K562 (cell line): ENCODE measurements around the gene C7orf57. TPM values are rescaled to one million over a fixed set of nuclear protein-coding genes. Genes with fewer than 3 reads are reported as not detected.
"Not testable (repeated sequence)": the region's sequence is repeated elsewhere in the genome, so short reads cannot be mapped to it uniquely, and the experiment has no call there.

Source experiments
- ATAC-seq: fragments of 200-7000 bp; cut with Tn5 transposase; 3 replicates; pipeline ENCODE4 v1.9.1; 2020; ENCODE audit warnings: moderate library complexity
- BruUV-seq: library from RNA; stranded (reverse); fragments of 400-500 nt; replicated peaks from 2 replicates; lab custom pipeline; 2021; lab: Mats Ljungman, UMichigan
- CTCF ChIA-PET: fragments of 300-600 bp; formaldehyde crosslinking; extraction: SDS; loops from one replicate; lab custom pipeline; 2021; ENCODE audit warnings: low intra/inter-chr PET ratio; lab: Yijun Ruan, JAX
- POLR2A ChIA-PET: fragments of 300-600, 350-650 bp; sonication (Branson Sonifier 250); formaldehyde crosslinking; extraction: SDS; loops from one replicate; lab custom pipeline; 2021; ENCODE audit warnings: antibody characterized with exemption, inconsistent platforms; lab: Yijun Ruan, JAX
- DNase-seq, 4 experiments: peaks; one replicate each; pipeline versions ENCODE4 v3.0.0 to v3.0.0-alpha.2; 2011 to 2018; ENCODE audit warnings: low spot score in 3 of 4, mixed read lengths in 3 of 4; ENCODE audit errors: extremely low read depth in 1 of 4
- FAIRE-seq: peaks from 2 replicates; lab custom pipeline; 2011; peaks lifted over from hg19 to GRCh38; lab: Jason Lieb, UNC
- H2AFZ ChIP-seq: 2 replicates; pipeline ENCODE4 v1.6.0; 2011; ENCODE audit warnings: low read depth, low read length, control low read depth, inconsistent platforms
- H3K27ac ChIP-seq: fragments of 200-600 bp; 3 replicates; pipeline ENCODE4 v1.8.0; 2011; ENCODE audit warnings: low read depth, mild to moderate bottlenecking, control low read depth, inconsistent platforms, low read length, moderate library complexity, mixed read lengths; ENCODE audit errors: extremely low read depth
- H3K27me3 ChIP-seq, 2 experiments: fragments of 300-600 bp in 1 of 2; 2 replicates in 1 of 2; 3 replicates in 1 of 2; pipeline versions ENCODE4 v1.6.0 to v1.8.0; 2011; ENCODE audit warnings: inconsistent platforms in 2 of 2, low read length in 2 of 2, mild to moderate bottlenecking in 1 of 2, mixed read lengths in 1 of 2, moderate library complexity in 1 of 2; ENCODE audit not compliant: control insufficient read depth in 2 of 2, insufficient read depth in 2 of 2
- H3K36me3 ChIP-seq: fragments of 300-600 bp; 3 replicates; pipeline ENCODE4 v1.8.0; 2011; ENCODE audit warnings: mild to moderate bottlenecking, low read length, inconsistent platforms; ENCODE audit not compliant: control insufficient read depth, insufficient read depth
- H3K4me1 ChIP-seq, 2 experiments: fragments of 200-600 bp in 1 of 2; replicated peaks in 1 of 2; 2 replicates in 1 of 2; 3 replicates in 1 of 2; pipeline versions ENCODE4 v1.5.1 to v1.8.0; 2011; ENCODE audit warnings: inconsistent platforms in 2 of 2, low read length in 2 of 2, mild to moderate bottlenecking in 1 of 2, mixed read lengths in 1 of 2, moderate library complexity in 1 of 2; ENCODE audit not compliant: control insufficient read depth in 2 of 2, insufficient read depth in 2 of 2
- H3K4me2 ChIP-seq: 2 replicates; pipeline ENCODE4 v1.6.1; 2011; ENCODE audit warnings: low read length, control low read depth, inconsistent platforms, mixed read lengths; ENCODE audit not compliant: insufficient read depth
- H3K4me3 ChIP-seq: fragments of 200-600 bp; sonication (generic), shearing (Covaris generic); 2 replicates; pipeline ENCODE4 v1.5.1; 2016; ENCODE audit warnings: control low read depth, inconsistent platforms
- H3K79me2 ChIP-seq: fragments of 200-600 bp; 3 replicates; pipeline ENCODE4 v1.8.0; 2011; ENCODE audit warnings: low read length, inconsistent platforms; ENCODE audit not compliant: control insufficient read depth, insufficient read depth
- H3K9ac ChIP-seq, 2 experiments: 2 replicates each; pipeline versions ENCODE4 v1.6.0 to v1.6.1; 2011; ENCODE audit warnings: low read depth in 2 of 2, low read length in 2 of 2, control low read depth in 1 of 2, inconsistent platforms in 1 of 2, mild to moderate bottlenecking in 1 of 2, mixed read lengths in 1 of 2; ENCODE audit not compliant: insufficient read depth in 1 of 2
- H3K9me1 ChIP-seq: one replicate; pipeline ENCODE4 v1.6.0; 2011; ENCODE audit warnings: inconsistent platforms, mild to moderate bottlenecking, low read length, moderate library complexity; ENCODE audit not compliant: control insufficient read depth, insufficient read depth
- H3K9me3 ChIP-seq: replicated peaks from 2 replicates; pipeline ENCODE4 v1.5.1; 2011; ENCODE audit warnings: low read depth, low read length, inconsistent platforms; ENCODE audit not compliant: control insufficient read depth, insufficient read depth
- H4K20me1 ChIP-seq: replicated peaks from 2 replicates; pipeline ENCODE4 v1.6.1; 2011; ENCODE audit warnings: low read length, inconsistent platforms, mixed read lengths; ENCODE audit not compliant: control insufficient read depth, insufficient read depth
- HDAC2 ChIP-seq: fragments of 450-650 bp; IDR thresholded peaks from 2 replicates; pipeline ENCODE4 v1.6.1; 2016; ENCODE audit warnings: mild to moderate bottlenecking
- PBX2 ChIP-seq, 2 experiments: IDR thresholded peaks in 1 of 2; conservative IDR thresholded peaks in 1 of 2; 2 replicates each; pipeline ENCODE4 v1.6.1; 2016; ENCODE audit warnings: low read depth in 2 of 2, mild to moderate bottlenecking in 1 of 2, missing compliant biosample characterization in 1 of 2, missing genetic modification characterization in 1 of 2, moderate library complexity in 1 of 2
- ZNF518B ChIP-seq: fragments of 250-450 bp; sonication (Bioruptor Pico); IDR thresholded peaks from 2 replicates; pipeline ENCODE4 v1.5.0; 2021; ENCODE audit warnings: mild to moderate bottlenecking, moderate library complexity
- ZSCAN29 ChIP-seq: fragments of 450-650 bp; IDR thresholded peaks from 2 replicates; pipeline ENCODE4 v1.6.1; 2017
- WGBS: fragments of 100-300 bp; shearing (Covaris generic); methylation state at CpG from one replicate; pipeline ENCODE4 v1.1.6; 2016; ENCODE audit warnings: low coverage, mixed read lengths; ENCODE audit not compliant: insufficient coverage; ENCODE audit errors: missing lambda C conversion rate; 5-methylcytosine and 5-hydroxymethylcytosine counted together
- in situ Hi-C: fragments of 300-500 bp; cut with MboI; formaldehyde crosslinking; loops from 4 replicates; pipeline ENCODE4 v1.15.0; 2018; ENCODE audit warnings: inconsistent platforms, mixed read lengths
- intact Hi-C: fragments of 100-400 bp; cut with micrococcal nuclease; formaldehyde crosslinking; loops from 2 replicates; pipeline ENCODE4 v1.14.2; 2022
- polyA plus RNA-seq, 8 experiments: library from polyadenylated mRNA; depleted of rRNA in 4 of 8; stranded (reverse) in 5 of 8; unstranded in 3 of 8; fragments of >200 nt; fragmentation: Nextera tagmentation in 2 of 8; fragmentation: Illumina TruSeq in 1 of 8; extraction: Ambion mirVana in 2 of 8; extraction: Trizol in 1 of 8; gene quantifications; 2 replicates each; pipeline versions ENCODE4 v1.2.1 to v1.2.3, GENCODE V29; 2011 to 2014; ENCODE audit warnings: inconsistent platforms in 1 of 8, missing spikeins in 1 of 8
- total RNA-seq, 7 experiments: library from RNA; depleted of rRNA in 6 of 7; stranded (reverse); fragments of >200 nt in 6 of 7; fragmentation: Illumina TruSeq in 2 of 7; extraction: Trizol in 2 of 7; gene quantifications; 2 replicates each; pipeline versions ENCODE4 v1.2.1 to v1.2.3, GENCODE V29; 2011 to 2021; ENCODE audit warnings: low replicate concordance in 1 of 7
- TF ChIP-seq, protein P1 (sequence below): fragments of 250-450 bp; sonication (Bioruptor Pico); IDR thresholded peaks from 2 replicates; pipeline ENCODE4 v1.8.0; 2021; ENCODE audit warnings: mild to moderate bottlenecking, moderate library complexity

The C7orf57 gene
- total and polyA plus RNA-seq, 9 of the 15 experiments (the other 6 are each of a cell fraction or from before 2014, with no cell fraction given) = not detected

- H3K9me1 ChIP-seq, H3K4me3 ChIP-seq, H4K20me1 ChIP-seq, DNase-seq, H3K4me2 ChIP-seq, H3K27me3 ChIP-seq, H3K9ac ChIP-seq, in situ Hi-C loops, ATAC-seq, intact Hi-C loops, H3K36me3 ChIP-seq, H3K9me3 ChIP-seq, H2AFZ ChIP-seq, CTCF ChIA-PET, BruUV-seq, POLR2A ChIA-PET, H3K27ac ChIP-seq, H3K79me2 ChIP-seq, FAIRE-seq, H3K4me1 ChIP-seq: not testable (repeated sequence)
Observed at GRCh38 chr7:48082378-48082777, 47.0 kb downstream of the C7orf57 start.

GRCh38 chr7:48083114-48083830 lies 47.9 kb downstream of the C7orf57 start:
- Histone ChIP-seq H3K79me2 (no peaks in the 10 kb centered on the region), H3K4me2 (no peak overlapping the region), H3K4me3 (no peak overlapping the region), H3K9ac (no peak overlapping the region), H3K27ac (no peak overlapping the region), H4K20me1 (0 out of 2 replicates have a peak, but pooled peaks cover 5% of the 10 kb centered on the region), H3K27me3 (no peaks in the 10 kb centered on the region), H3K9me3 (no peaks in the 10 kb centered on the region), H3K4me1 (peaks cover 7 to 8% of the 10 kb centered on the region in 2 experiments; a peak in 4 of 5 replicates), H3K36me3 (no peaks in the 10 kb centered on the region), H3K9me1 (no peaks in the 10 kb centered on the region), H2AFZ (no peak overlapping the region)
- whole genome bisulfite sequencing = 7% methylated on average over 6 of the region's 6 CpGs
- no peak for DNase-seq
- no peak for ATAC-seq
- in situ Hi-C loops = no loop called here
- intact Hi-C loops = no loop called here
- POLR2A ChIA-PET = no interaction called here
- CTCF ChIA-PET = no interaction called here
- no peak for FAIRE-seq
- BruUV-seq = no TSS peak
- no peak for TF ChIP-seq ZNF518B (CRISPR knock-in tag)
- TF ChIP-seq PBX2 (CRISPR knock-in tag; IDR thresholded peaks at IDR 0.05; ENCODE audit: low read depth) = no peak
- TF ChIP-seq PBX2 (tag; conservative IDR thresholded peaks at IDR 0.05; ENCODE audit: low read depth) = no peak
- TF ChIP-seq HDAC2 = no peak
- TF ChIP-seq, protein P1, sequence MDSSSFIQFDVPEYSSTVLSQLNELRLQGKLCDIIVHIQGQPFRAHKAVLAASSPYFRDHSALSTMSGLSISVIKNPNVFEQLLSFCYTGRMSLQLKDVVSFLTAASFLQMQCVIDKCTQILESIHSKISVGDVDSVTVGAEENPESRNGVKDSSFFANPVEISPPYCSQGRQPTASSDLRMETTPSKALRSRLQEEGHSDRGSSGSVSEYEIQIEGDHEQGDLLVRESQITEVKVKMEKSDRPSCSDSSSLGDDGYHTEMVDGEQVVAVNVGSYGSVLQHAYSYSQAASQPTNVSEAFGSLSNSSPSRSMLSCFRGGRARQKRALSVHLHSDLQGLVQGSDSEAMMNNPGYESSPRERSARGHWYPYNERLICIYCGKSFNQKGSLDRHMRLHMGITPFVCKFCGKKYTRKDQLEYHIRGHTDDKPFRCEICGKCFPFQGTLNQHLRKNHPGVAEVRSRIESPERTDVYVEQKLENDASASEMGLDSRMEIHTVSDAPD (CRISPR knock-in tag) = no peak
- peak; percentile 69 for TF ChIP-seq ZSCAN29
